Daoy (cell line): ENCODE measurements around the gene HOXA1. TPM values are rescaled to one million over a fixed set of nuclear protein-coding genes. Genes with fewer than 3 reads are reported as not detected.

Experiments
- DNase-seq: peaks from one replicate; pipeline ENCODE4 v3.0.0-alpha.2; 2015; ENCODE audit warnings: low read depth
- total RNA-seq: library from RNA; depleted of rRNA; stranded (reverse); fragments of >200 nt; shearing (Covaris generic); gene quantifications from 2 replicates; pipeline ENCODE4 v1.2.3, GENCODE V29; 2014

The HOXA1 gene
- total RNA-seq, 1 experiment from 2014 or later: 6.4 TPM

GRCh38 chr7:27092819-27093110 is 3.0 kb downstream of the HOXA1 start:
- DNase-seq: no peak

GRCh38 chr7:27091941-27092818 is 3.6 kb downstream of the HOXA1 start:
- no peak for DNase-seq

- DNase-seq: no peak
Observed at GRCh38 chr7:27091105-27091504, 4.7 kb downstream of the HOXA1 start.

DNA sequence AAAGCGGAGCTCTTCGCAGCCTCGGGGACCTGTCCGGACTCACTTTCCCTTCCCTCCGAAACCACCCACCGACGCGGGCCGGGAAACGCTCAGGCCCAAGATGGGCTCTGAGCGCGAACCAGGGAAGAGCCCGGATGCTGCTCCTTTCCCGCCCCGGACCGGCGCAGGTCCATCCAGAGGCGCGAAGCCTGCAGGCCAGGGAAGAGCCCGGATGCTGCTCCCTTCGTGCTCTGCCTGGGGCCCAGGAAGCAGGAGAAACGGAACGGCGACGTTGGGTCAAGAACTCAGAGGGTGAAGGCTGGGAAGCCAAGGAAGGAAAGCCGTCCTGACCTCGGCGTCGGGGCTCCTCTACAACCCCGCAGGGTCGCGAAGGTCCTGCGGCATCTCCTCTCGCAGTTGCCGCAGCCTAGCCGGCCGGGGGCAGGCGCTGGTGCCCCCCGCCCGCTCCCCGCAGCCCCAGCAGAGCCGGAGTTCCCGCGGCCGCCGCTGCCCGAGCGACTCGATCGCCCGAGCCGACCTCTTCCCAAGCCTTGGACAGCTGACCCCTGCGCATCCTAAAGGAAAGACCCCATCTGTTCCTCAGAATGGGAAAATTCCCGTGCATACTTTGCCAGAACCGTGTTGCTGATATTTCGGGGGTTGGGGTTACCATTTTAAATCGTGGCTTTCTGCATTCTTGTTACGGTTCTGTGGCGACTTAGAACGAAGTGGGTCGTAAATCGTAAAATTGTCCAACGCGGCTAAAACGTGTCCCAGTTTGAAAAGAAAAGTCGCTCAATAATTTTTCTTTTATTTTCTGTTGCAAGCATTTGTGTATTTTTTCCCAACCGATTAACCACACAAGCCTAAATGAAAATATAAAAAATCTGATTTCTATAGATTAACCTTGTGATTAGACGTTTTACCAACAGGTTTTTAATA is 7.5 kb downstream of the HOXA1 start:
- DNase-seq: no peak

DNA sequence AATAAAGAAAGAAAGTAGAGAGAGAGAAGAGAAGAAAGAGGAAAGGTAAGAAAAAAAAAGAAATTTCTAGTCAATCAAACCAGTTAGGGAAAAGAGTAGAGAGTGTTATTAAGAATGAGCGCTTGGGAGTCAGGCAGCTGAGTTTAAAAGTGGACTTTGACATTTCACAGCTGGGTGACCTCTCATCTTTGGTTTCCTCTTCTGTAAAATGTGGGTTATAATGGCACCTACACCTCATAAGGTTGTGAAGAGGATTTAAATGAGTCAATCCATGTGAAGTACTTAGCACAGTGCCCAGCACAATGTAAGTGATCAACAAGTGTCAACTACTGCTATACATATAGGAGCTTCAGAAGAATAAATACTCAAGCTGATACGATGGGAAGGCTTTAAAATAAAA is 12.2 kb downstream of the HOXA1 start:
- DNase-seq: no peak

DNA sequence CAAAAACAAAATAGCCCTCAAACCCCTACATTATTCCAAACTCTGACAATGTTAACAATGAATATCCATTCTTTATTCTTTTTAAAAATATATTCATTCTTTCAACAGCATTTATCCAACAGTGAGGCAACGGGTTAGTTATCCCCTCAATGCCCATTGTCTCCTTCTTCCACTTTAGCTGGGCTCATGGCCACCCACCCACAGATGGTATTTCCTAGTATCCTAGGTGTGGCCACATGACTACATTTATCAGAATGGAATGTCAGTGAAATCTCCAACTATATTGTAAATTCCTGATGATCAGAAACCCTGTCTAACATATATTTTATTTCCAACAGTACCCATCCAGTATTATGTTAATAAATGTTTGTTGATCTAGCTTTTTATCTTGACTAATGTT is 13.6 kb downstream of the HOXA1 start:
- no peak for DNase-seq

- peak; percentile 46 for DNase-seq
Observed at GRCh38 chr7:27080844-27081436, 14.9 kb downstream of the HOXA1 start.

- no peak for DNase-seq
Observed at GRCh38 chr7:27079234-27079975, 16.4 kb downstream of the HOXA1 start.

- no peak for DNase-seq
Observed at GRCh38 chr7:27078616-27079233, 17.1 kb downstream of the HOXA1 start.

GRCh38 chr7:27073076-27073475 is 22.7 kb downstream of the HOXA1 start:
- peak; percentile 37 for DNase-seq

- no peak for DNase-seq
Observed at GRCh38 chr7:27071622-27072390, 24.0 kb downstream of the HOXA1 start.

- no peak for DNase-seq
Observed at GRCh38 chr7:27068259-27068658, 27.5 kb downstream of the HOXA1 start.

DNA sequence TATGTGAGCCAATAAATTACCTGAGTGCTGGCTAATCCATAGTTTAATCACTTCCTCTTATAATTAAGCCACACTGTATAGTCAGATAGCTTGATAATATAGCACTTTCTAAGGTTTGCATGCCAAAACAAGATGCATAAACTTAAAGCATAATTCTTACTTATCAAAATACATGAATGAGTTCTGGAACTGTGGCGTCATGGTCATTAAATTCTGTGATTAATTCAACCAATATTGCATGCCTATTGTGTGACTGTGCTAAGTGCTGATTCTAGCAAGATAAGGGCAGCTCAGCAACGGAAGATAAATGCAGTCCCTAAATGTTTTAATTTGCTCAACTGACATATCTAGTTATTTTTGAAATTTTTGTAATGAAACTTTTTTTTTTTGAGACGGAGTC is 29.7 kb downstream of the HOXA1 start:
- peak; percentile 78 for DNase-seq

DNA sequence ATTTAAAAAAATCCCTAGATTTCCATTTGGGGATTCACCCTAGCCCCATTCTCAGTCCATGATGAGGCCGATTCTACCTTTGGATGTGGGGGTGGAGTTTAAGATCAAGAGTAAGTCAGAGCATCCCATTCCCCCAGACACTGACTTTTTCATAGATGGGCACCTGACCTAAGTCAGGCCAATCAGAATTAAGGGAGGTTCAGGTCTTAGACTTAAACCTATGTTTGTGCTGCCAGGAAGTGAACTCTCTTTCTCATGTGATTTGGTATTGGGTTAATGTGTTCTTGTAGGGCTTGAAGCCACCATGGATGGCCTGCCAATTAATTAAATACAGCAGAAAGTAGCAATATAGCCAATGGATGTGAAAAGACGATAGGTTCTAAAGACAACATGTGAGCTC is 30.1 kb downstream of the HOXA1 start:
- no peak for DNase-seq

DNA sequence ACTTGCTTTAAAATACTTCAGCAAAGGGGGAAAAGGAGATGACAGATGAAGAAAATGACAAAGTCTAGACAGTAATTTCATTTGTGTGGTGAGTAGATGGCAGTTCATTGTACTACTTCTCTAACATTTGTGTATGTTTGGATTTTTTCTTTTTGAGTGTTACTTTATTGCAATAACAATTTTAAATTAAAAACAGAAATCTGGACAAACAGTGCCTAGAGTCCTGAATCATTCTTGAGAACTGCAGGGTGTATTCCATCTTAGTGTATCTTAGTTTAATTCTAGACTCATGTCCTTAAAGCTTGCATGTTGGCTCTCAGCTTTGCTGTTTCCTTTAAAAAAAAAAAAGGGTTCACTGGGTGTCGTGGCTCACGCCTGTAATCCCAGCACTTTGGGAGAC is 31.1 kb downstream of the HOXA1 start:
- no peak for DNase-seq

- no peak for DNase-seq
Observed at GRCh38 chr7:27064159-27064558, 31.6 kb downstream of the HOXA1 start.

DNA sequence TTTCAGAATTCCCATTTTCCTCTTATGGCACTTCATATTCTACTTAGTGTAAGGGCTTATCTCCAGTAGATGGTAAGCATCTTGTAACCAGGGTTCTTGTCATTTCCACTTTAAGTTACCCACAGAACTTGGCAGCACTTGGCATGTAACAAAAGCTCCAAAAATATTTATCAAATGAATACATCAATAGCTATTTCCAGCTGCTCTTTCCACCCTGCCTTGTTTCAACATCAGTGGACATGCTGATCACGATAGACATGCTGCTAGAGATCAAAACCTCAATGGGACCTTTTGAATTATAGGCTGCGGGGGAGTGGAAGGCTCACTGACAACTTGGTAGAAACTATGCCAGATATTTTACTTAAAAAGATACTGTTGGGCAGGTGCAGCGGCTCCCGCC is 32.9 kb downstream of the HOXA1 start:
- DNase-seq: no peak

GRCh38 chr7:27053153-27053552 is 42.6 kb downstream of the HOXA1 start:
- no peak for DNase-seq

GRCh38 chr7:27051451-27051850 is 44.3 kb downstream of the HOXA1 start:
- no peak for DNase-seq

DNA sequence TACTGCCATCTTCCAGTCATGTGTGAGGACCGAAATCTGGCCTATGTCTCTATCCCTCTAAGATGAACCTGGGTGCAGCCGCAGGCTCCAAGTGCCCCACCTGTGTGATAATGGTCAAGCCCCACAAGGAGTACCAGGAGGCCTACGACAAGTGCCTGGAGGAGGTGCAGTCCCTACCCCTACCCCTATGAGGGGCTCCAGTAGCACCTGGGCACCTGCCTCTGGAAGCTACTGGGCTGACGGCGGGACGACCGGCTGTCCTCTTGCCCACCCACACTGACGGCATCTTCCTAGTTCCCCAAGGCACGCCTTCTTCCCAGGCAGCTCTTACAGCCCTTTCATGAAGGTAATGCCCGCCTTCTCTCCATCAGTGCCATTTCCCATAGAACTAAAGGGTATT is 47.4 kb downstream of the HOXA1 start:
- no peak for DNase-seq
